ENCODE measurements around the gene TNFRSF13B. TPM values are rescaled to one million over a fixed set of nuclear protein-coding genes. Genes with fewer than 3 reads are reported as not detected.

The TNFRSF13B gene
- total and polyA plus RNA-seq, 7 donors: not detected

DNA sequence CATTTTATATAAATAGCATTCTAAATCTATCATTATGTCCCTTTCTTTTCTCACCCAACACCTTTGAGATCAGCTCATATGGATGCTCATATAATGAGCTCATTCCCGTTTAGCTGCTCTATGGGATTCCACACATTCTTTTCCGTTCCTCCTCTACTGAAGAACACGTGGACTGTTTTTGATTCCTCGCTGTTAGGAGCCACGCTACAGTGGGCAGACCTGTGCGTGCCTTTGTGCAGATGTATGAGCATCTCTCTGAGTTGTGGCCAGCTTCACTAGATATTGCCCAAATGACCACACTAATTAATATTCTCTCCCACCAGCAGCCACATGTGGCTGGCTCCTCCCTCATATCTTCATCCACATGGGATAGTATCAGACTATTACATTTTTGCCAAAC lies 6.0 kb upstream of the TNFRSF13B start:
- WGBS, 3 donors: 52 to 58% (median 54%) methylated on average over 6 of the region's 6 CpGs
- no peak overlapping the region for H3K4me3 ChIP-seq
- peaks cover 0 to 15% (median 0%) of the 10 kb centered on the region in 3 donors for H3K27me3 ChIP-seq (ENCODE audit: insufficient read depth in 3 of 3, low read length in 2 of 3)
- no peaks in the 10 kb centered on the region for H3K9me3 ChIP-seq
- intact Hi-C loops (cut with DNase I): no loop called here
- no peak overlapping the region for H3K27ac ChIP-seq
- DNase-seq: no peak
- TF ChIP-seq, protein P1, sequence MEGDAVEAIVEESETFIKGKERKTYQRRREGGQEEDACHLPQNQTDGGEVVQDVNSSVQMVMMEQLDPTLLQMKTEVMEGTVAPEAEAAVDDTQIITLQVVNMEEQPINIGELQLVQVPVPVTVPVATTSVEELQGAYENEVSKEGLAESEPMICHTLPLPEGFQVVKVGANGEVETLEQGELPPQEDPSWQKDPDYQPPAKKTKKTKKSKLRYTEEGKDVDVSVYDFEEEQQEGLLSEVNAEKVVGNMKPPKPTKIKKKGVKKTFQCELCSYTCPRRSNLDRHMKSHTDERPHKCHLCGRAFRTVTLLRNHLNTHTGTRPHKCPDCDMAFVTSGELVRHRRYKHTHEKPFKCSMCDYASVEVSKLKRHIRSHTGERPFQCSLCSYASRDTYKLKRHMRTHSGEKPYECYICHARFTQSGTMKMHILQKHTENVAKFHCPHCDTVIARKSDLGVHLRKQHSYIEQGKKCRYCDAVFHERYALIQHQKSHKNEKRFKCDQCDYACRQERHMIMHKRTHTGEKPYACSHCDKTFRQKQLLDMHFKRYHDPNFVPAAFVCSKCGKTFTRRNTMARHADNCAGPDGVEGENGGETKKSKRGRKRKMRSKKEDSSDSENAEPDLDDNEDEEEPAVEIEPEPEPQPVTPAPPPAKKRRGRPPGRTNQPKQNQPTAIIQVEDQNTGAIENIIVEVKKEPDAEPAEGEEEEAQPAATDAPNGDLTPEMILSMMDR (IDR thresholded peaks at IDR 0.05): no peak
- H3K4me1 ChIP-seq: no peaks in the 10 kb centered on the region
- no peak for ATAC-seq
- no peaks in the 10 kb centered on the region for H3K36me3 ChIP-seq (ENCODE audit: insufficient read depth in 1 of 2, low read depth in 1 of 2)

DNA sequence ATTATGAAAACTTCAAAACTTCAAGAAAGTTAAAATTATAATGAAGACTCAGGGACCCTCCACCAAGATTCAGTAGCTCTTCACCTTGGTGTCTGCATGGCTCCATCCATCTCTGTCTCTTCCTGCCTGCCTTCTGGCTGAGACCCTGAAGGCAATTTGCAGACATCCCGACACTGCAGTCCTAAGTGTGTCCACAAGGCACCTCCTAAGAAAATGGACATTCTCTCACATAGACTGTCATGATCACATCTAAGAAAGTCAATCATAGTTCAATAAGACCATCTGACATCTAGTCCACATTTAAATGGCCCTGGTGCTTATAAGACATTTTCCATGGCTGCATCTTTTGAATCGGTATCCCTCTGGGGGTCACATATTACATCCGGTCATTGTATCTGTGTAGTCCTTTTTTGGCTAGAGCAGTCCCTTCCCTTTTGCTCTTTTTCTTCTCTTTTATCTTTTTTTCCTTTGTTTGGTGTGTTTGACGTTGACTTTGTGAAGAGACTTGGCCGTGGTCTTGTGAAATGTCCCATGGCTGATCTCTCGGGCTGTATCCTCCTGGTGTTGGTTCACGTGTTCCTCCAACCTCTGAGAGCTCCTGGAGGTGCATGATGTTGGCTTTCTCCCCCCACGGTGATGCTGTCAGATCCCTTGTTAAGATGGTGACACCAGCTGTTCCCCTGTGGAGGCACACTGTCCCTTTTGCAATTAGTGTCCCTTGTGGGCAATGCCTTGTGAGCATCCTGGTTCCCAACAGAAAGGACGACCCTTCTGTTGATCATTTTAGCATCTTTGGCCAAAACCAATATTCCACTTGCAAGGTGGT lies 5.0 kb upstream of the TNFRSF13B start:
- intact Hi-C loops (cut with DNase I): no loop called here
- TF ChIP-seq, protein P1 (IDR thresholded peaks at IDR 0.05): no peak
- Histone ChIP-seq H3K27ac (no peak overlapping the region), H3K9me3 (no peaks in the 10 kb centered on the region), H3K36me3 (ENCODE audit: insufficient read depth in 1 of 2, low read depth in 1 of 2) (no peaks in the 10 kb centered on the region), H3K4me1 (no peaks in the 10 kb centered on the region), H3K4me3 (no peak overlapping the region), H3K27me3 (ENCODE audit: insufficient read depth in 3 of 3, low read length in 2 of 3) (peaks cover 0 to 15% (median 0%) of the 10 kb centered on the region in 3 donors)
- WGBS, 3 donors: 82 to 83% (median 83%) methylated on average over 9 of the region's 9 CpGs
- ATAC-seq (no peak), DNase-seq (no peak)

DNA sequence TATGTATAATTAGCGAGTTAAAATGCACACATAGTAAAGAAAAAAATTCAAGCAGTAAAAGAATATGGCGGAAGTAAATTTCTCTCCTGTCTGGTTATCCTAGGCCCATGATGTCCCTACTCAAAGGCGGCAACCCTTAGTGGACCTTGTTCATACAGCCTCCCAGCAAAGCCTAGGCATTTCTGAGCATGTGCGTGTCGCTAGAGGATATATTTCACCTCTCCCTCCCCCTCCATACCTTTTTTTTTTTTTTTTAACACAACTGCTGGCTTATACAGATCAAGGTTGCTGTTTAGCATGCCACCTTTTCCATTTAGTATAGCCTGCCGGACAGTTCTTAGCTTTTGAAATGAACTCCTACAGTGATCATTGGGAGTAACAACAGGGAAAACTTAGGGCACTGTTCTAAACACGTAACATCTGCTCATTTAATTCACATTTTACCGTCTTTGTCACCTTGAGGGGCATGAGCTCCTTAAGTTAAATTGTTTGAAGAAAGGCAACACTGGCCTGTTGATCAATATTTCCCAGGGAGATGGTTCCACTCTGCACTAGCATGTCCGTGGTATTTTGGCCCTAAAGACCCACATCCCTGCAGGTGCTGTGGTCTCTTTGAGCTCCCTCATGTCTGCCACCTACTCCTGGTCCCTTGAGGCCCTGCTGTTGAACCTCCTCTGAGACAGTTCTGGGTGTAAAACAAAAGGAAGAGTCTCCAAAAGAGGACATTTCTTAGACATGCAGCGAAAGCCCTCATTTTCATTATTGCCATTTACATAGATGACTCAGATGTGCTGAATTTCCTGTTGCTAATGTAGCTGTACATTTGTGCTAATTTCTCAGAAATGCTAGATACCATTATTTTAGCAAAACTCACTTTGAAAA lies 4.1 kb upstream of the TNFRSF13B start:
- intact Hi-C loops (cut with DNase I): no loop called here
- WGBS, 3 donors: 83 to 86% (median 86%) methylated on average over 10 of the region's 10 CpGs

DNA sequence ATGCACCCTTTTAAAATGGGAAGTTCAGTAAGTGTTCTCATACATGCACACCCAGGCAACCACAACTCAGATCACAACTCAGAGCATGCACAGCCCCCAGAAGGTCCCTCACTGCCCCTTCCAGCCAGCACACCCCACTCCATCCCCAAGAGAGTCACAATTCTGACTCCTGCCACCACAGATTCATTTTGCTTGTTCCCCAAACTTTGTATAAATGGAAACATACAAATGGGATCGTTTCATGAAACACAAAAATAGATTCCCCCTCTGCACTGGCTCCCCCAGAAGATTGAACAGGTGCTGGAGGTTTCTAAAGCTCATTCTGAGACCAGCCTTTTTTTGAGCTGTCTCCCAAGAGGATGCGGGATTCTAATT lies 3.3 kb upstream of the TNFRSF13B start:
- no peaks in the 10 kb centered on the region for H3K9me3 ChIP-seq
- WGBS, 3 donors: 53 to 56% (median 55%) methylated on average over 2 of the region's 2 CpGs
- no peak overlapping the region for H3K4me3 ChIP-seq
- no peaks in the 10 kb centered on the region for H3K36me3 ChIP-seq (ENCODE audit: insufficient read depth in 1 of 2, low read depth in 1 of 2)
- H3K27ac ChIP-seq: no peak overlapping the region
- peaks cover 0 to 15% (median 0%) of the 10 kb centered on the region in 3 donors for H3K27me3 ChIP-seq (ENCODE audit: insufficient read depth in 3 of 3, low read length in 2 of 3)
- intact Hi-C loops (cut with DNase I): no loop called here
- H3K4me1 ChIP-seq: no peaks in the 10 kb centered on the region
- ATAC-seq (no peak), DNase-seq (no peak)
- TF ChIP-seq, protein P1 (IDR thresholded peaks at IDR 0.05): no peak

More for the DNA sequence above, 4.1 kb upstream of the TNFRSF13B start:
- DNase-seq (no peak), ATAC-seq (no peak)
- no peaks in the 10 kb centered on the region for H3K9me3 ChIP-seq
- no peak overlapping the region for H3K4me3 ChIP-seq
- TF ChIP-seq, protein P1 (IDR thresholded peaks at IDR 0.05): no peak
- no peaks in the 10 kb centered on the region for H3K36me3 ChIP-seq (ENCODE audit: insufficient read depth in 1 of 2, low read depth in 1 of 2)
- no peak overlapping the region for H3K27ac ChIP-seq
- peaks cover 0 to 15% (median 0%) of the 10 kb centered on the region in 3 donors for H3K27me3 ChIP-seq (ENCODE audit: insufficient read depth in 3 of 3, low read length in 2 of 3)
- H3K4me1 ChIP-seq: no peaks in the 10 kb centered on the region
